Measurements from ENCODE around the gene GP5.

The GP5 gene, protein sequence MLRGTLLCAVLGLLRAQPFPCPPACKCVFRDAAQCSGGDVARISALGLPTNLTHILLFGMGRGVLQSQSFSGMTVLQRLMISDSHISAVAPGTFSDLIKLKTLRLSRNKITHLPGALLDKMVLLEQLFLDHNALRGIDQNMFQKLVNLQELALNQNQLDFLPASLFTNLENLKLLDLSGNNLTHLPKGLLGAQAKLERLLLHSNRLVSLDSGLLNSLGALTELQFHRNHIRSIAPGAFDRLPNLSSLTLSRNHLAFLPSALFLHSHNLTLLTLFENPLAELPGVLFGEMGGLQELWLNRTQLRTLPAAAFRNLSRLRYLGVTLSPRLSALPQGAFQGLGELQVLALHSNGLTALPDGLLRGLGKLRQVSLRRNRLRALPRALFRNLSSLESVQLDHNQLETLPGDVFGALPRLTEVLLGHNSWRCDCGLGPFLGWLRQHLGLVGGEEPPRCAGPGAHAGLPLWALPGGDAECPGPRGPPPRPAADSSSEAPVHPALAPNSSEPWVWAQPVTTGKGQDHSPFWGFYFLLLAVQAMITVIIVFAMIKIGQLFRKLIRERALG

DNA sequence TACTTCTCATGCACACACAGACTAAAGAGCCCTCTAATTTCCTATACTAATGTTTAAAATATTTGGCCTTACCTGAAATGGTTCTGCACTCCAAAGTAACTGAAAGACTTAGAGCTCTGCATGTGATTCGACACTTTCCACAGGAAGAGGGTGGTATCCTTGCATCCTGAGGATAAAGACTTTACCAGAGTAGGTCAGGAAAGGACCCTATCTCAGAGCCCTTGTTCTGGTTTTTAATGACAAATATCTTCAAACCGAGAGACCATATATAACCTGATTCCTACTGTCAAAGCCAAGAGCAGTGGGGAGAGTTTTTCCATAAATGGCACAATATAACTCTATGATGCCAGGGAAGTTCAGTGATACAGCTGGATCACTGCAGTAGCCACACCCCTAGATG, at the start of gene GP5:
Gene GP5 (minus strand): TSS at position 101 of the 400 bp plus-strand sequence. CDS start 984 bp downstream, outside the sequence.
- Mint-ChIP-seq H3K36me3 (ENCODE audit: insufficient read depth) (peaks cover 2% of the 10 kb centered on the region), H3K27ac (ENCODE audit: low read depth) (no peak within 1 kb of the TSS), H3K4me1 (peaks cover 40% of the 10 kb centered on the region), H3K27me3 (peaks cover 56% of the 10 kb centered on the region), H3K9me3 (no peaks in the 10 kb centered on the region), H3K4me3 (peak within 1 kb of the TSS; percentile 77)
- ATAC-seq (replicated peaks; ENCODE audit: extremely low read depth, poor library complexity, severe bottlenecking) (no peak), DNase-seq (ENCODE audit: low spot score in 2 of 2) (no peak)

DNA sequence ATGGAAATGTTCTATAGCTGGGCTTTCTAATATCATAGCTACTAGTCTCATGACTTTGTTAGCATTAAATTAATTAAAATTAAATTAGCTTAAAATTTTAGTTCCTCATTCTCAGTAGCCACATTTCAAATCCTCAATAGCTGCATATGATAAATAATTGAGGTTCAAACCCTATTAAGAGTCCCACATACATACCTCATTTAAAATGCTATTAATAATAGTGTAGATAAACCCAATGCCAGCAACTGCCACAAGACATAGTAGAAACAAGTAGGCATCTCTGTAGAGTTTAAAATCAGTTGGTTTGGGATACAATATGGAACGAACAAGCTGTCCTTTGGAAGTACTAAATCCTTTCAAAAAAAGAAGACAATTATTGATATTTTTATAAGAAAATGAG, 48.6 kb upstream of the GP5 start:
- no peaks in the 10 kb centered on the region for H3K9me3 Mint-ChIP-seq
- H3K27ac Mint-ChIP-seq (ENCODE audit: low read depth): no peak overlapping the region
- no peak overlapping the region for H3K4me3 Mint-ChIP-seq
- no peak for ATAC-seq (replicated peaks; ENCODE audit: extremely low read depth, poor library complexity, severe bottlenecking)
- H3K4me1 Mint-ChIP-seq: peaks cover 11% of the 10 kb centered on the region
- no peaks in the 10 kb centered on the region for H3K27me3 Mint-ChIP-seq
- no peak for DNase-seq (ENCODE audit: low spot score in 2 of 2)
- H3K36me3 Mint-ChIP-seq (ENCODE audit: insufficient read depth): peaks cover 45% of the 10 kb centered on the region

DNA sequence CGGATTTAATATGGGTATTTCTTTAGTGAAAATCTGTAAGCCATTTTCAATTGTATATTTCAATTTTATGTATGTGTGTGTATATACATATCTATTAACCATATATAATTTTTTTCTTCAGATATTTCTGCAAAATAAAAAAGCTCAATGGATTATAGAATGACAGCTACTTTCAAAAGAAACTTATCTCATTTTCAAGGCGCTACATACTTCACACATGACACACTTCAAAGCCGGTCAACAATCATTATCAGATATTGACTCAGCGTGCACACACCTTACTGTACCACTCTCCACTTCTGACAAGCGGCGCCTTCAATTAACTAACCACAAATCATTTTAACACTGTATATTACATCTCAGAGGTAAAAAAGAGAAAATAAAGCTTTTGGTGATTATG, 48.1 kb upstream of the GP5 start:
- Mint-ChIP-seq H3K27ac (ENCODE audit: low read depth) (no peak overlapping the region), H3K4me3 (no peak overlapping the region), H3K4me1 (peaks cover 11% of the 10 kb centered on the region), H3K9me3 (no peaks in the 10 kb centered on the region), H3K36me3 (ENCODE audit: insufficient read depth) (peaks cover 43% of the 10 kb centered on the region), H3K27me3 (no peaks in the 10 kb centered on the region)
- no peak for ATAC-seq (replicated peaks; ENCODE audit: extremely low read depth, poor library complexity, severe bottlenecking)
- no peak for DNase-seq (ENCODE audit: low spot score in 2 of 2)

DNA sequence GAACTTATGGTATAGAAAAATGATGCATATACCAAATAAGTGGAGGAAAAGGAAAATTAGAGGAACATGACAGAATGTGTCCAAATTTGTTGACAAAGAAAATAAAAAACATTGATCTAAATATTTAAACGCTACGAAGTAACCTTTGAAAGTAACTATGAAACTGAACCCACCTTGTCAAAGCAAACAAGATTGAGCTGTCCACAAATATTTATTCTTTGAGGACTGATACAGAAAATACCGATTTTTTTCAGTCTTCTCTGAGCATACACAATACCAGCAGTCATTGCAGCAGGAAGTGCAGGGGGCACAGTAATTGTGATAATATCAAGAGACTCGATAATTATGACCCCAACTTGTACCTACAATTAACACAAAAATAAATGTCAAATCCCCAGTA, 47.7 kb upstream of the GP5 start:
- ATAC-seq (replicated peaks; ENCODE audit: extremely low read depth, poor library complexity, severe bottlenecking) (no peak), DNase-seq (ENCODE audit: low spot score in 2 of 2) (no peak)
- Mint-ChIP-seq H3K27ac (ENCODE audit: low read depth) (no peak overlapping the region), H3K4me3 (no peak overlapping the region), H3K27me3 (no peaks in the 10 kb centered on the region), H3K4me1 (peaks cover 11% of the 10 kb centered on the region), H3K9me3 (no peaks in the 10 kb centered on the region), H3K36me3 (ENCODE audit: insufficient read depth) (peaks cover 44% of the 10 kb centered on the region)

DNA sequence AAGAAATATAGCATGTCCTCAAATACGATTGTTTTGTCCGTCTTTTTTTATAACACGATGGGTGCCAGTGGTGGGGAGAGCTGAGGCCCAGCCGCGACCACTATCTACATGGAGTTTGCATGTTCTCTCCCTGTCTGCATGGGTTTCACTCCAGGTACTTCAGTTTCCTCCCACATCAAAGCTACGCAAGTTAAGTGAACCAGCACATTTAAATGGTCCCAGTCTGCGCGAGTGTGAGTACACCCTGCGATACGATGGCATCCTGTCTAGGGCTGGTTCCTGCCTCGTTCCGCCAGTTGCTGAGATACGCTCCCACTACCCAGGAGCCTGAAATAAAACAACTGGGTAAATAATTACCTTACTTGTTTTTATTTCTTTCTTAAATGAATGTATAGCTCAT, 47.1 kb upstream of the GP5 start:
- no peaks in the 10 kb centered on the region for H3K9me3 Mint-ChIP-seq
- H3K4me3 Mint-ChIP-seq: no peak overlapping the region
- H3K27ac Mint-ChIP-seq (ENCODE audit: low read depth): no peak overlapping the region
- no peaks in the 10 kb centered on the region for H3K27me3 Mint-ChIP-seq
- ATAC-seq (replicated peaks; ENCODE audit: extremely low read depth, poor library complexity, severe bottlenecking): no peak
- H3K4me1 Mint-ChIP-seq: peaks cover 11% of the 10 kb centered on the region
- DNase-seq (ENCODE audit: low spot score in 2 of 2): no peak
- peaks cover 42% of the 10 kb centered on the region for H3K36me3 Mint-ChIP-seq (ENCODE audit: insufficient read depth)

DNA sequence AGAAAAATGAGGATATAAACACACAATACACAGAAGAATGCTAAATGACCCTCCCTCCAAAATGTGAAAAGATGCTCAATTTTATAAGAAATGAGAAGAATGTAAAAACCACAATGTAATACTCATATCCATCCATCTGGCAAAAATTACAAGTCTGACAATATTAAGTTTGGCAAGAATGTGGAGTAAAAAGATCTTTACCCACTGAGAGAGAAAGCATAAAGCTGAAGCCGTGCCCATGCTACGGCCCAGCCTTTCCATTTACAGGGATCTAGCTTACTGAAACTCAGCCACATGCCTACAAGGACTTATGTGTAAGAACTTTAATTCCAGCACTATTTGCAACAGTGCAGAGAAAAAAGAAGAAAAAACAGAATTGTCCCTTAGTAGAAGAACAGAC, 44.8 kb upstream of the GP5 start:
- Mint-ChIP-seq H3K27ac (ENCODE audit: low read depth) (peak overlapping the region; percentile 50), H3K4me1 (peaks cover 21% of the 10 kb centered on the region), H3K36me3 (ENCODE audit: insufficient read depth) (peaks cover 48% of the 10 kb centered on the region), H3K4me3 (no peak overlapping the region), H3K9me3 (no peaks in the 10 kb centered on the region), H3K27me3 (no peaks in the 10 kb centered on the region)
- DNase-seq (ENCODE audit: low spot score in 2 of 2): no peak
- no peak for ATAC-seq (replicated peaks; ENCODE audit: extremely low read depth, poor library complexity, severe bottlenecking)

DNA sequence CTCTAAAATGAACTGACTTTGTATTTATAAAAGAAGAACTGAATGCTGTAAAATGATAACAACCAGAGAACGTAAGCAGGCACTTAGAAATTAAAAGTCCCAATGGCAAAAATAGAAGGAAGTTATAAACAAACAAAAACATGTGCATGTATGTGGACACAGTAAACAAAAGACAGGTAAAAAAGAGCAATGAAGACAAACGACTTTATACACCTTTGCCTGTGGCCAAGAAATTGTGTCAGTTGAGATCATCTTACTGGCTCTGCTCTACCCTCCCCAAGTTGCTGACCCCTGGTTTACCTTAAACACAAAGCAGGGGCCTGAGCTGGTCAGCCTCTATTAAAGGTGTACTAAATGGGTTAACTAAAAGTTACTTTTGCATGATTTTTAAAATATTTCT, 41.7 kb upstream of the GP5 start:
- H3K9me3 Mint-ChIP-seq: no peaks in the 10 kb centered on the region
- no peak overlapping the region for H3K27ac Mint-ChIP-seq (ENCODE audit: low read depth)
- peaks cover 56% of the 10 kb centered on the region for H3K36me3 Mint-ChIP-seq (ENCODE audit: insufficient read depth)
- ATAC-seq (replicated peaks; ENCODE audit: extremely low read depth, poor library complexity, severe bottlenecking) (no peak), DNase-seq (ENCODE audit: low spot score in 2 of 2) (no peak)
- H3K27me3 Mint-ChIP-seq: no peaks in the 10 kb centered on the region
- H3K4me1 Mint-ChIP-seq: peaks cover 15% of the 10 kb centered on the region
- H3K4me3 Mint-ChIP-seq: no peak overlapping the region

DNA sequence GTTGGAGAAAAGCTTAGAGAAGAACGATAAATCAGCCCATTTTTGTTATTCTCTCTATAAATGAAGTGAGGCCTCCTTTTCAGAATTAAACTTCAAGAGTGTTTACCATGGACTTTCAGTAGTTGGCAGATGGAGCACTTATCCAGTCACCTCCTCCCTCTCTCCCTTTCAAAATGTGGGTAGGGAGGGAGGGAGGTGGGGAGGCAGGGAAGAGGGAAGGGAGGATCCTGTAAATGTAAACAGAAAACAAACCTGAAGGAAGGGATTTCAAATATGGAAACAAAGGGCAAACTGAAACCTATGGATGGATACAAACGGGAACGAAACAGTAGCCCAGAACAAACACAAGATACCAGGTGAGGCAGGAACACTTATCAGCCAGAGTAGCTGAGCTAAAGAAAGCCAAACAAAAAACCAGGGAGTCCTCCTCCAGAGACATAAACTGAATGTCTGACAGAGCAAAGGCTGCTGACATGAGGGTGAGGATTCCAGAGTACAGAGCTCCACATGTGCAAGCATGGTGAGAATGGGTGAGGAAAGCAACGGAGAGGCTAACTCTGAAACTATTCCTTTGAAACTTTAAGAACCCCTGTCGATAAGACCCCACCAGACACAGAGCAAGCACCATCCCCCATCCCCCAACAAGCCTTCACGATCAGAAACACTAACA, 41.0 kb upstream of the GP5 start:
- Mint-ChIP-seq H3K36me3 (ENCODE audit: insufficient read depth) (peaks cover 56% of the 10 kb centered on the region), H3K4me1 (peaks cover 15% of the 10 kb centered on the region), H3K27me3 (no peaks in the 10 kb centered on the region), H3K27ac (ENCODE audit: low read depth) (no peak overlapping the region), H3K4me3 (no peak overlapping the region), H3K9me3 (no peaks in the 10 kb centered on the region)
- ATAC-seq (replicated peaks; ENCODE audit: extremely low read depth, poor library complexity, severe bottlenecking): no peak
- DNase-seq (ENCODE audit: low spot score in 2 of 2): no peak

DNA sequence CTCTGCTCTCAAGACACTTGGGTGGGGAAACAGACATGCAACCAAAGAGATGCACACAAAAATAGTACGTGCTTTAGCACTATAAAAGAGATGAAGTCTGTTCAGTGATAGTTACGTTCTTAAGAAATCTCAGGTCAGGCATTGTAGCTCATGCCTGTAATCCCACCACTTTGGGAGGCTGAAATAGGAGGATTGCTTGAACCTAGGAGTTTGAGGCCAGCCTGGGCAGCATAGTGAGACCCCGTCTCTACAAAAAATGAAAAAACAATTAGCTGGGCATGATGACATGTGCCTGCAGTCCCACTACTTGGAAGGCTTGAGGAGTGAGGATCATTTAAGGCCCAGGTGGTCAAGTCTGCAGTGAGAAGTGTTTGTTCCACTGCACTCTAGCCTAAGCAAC, 35.4 kb upstream of the GP5 start:
- Mint-ChIP-seq H3K27ac (ENCODE audit: low read depth) (no peak overlapping the region), H3K36me3 (ENCODE audit: insufficient read depth) (peaks cover 59% of the 10 kb centered on the region), H3K4me3 (no peak overlapping the region), H3K27me3 (no peaks in the 10 kb centered on the region), H3K9me3 (no peaks in the 10 kb centered on the region), H3K4me1 (peaks cover 5% of the 10 kb centered on the region)
- DNase-seq (ENCODE audit: low spot score in 2 of 2) (no peak), ATAC-seq (replicated peaks; ENCODE audit: extremely low read depth, poor library complexity, severe bottlenecking) (no peak)

DNA sequence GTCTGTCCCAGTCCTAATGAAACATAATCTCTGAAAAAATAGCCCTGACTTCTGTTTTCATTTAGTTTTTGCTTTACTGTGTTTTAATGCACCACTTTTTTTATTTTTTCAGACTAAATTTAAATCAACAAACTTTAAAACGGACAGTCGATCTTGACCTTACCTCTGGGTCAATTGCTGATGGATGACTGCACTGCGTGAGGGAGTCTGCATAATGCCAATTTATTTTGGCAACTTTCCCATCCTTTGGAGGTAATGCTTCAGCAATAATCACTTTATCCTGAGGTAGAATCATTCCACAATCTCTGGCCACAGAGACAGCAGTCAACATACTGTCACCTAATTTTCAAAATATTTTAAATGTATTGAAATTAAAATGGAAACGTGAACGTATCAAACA, 32.5 kb upstream of the GP5 start:
- H3K4me1 Mint-ChIP-seq: no peaks in the 10 kb centered on the region
- H3K36me3 Mint-ChIP-seq (ENCODE audit: insufficient read depth): peaks cover 47% of the 10 kb centered on the region
- H3K9me3 Mint-ChIP-seq: no peaks in the 10 kb centered on the region
- H3K27ac Mint-ChIP-seq (ENCODE audit: low read depth): no peak overlapping the region
- H3K27me3 Mint-ChIP-seq: no peaks in the 10 kb centered on the region
- ATAC-seq (replicated peaks; ENCODE audit: extremely low read depth, poor library complexity, severe bottlenecking) (no peak), DNase-seq (ENCODE audit: low spot score in 2 of 2) (no peak)
- H3K4me3 Mint-ChIP-seq: no peak overlapping the region

DNA sequence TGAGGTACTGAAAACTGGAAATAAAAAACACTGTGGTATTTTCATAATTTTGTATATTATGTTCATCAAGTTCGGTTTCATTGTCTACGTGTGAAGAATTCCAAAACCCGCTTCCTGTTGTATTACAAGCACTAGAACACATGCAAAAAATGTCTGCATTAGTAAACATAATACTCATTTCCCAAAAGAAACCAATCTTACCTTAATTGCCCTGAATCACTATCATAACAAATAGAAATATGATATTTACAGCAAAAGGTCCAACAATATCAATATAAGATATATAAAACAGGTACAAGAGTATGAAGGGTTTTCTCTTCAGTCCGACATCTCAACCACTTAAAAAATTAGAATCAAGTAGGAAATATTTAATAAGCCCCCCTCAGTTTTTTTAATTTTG, 26.3 kb upstream of the GP5 start:
- Mint-ChIP-seq H3K4me1 (no peaks in the 10 kb centered on the region), H3K36me3 (ENCODE audit: insufficient read depth) (peaks cover 37% of the 10 kb centered on the region)

DNA sequence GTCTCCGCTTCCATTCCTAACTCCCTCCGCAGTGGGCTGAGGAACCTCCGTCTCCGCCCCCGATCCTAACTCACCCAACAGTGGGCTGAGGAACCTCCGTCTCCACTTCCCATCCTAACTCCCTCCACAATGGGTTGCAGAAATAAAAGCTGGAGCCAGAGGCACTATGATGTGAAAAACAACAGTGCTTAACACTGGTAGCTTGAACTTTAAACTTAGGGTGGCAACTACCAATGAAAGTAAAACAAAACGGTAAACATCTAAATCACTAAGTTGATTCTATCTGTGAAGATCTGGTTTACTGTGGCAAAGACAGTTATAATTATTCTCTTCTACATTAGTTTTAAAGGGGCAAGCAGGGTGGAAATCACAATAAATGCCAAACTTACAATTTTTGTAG, 25.9 kb upstream of the GP5 start:
- no peak overlapping the region for H3K27ac Mint-ChIP-seq (ENCODE audit: low read depth)
- no peak overlapping the region for H3K4me3 Mint-ChIP-seq
- H3K36me3 Mint-ChIP-seq (ENCODE audit: insufficient read depth): peaks cover 37% of the 10 kb centered on the region
- no peaks in the 10 kb centered on the region for H3K9me3 Mint-ChIP-seq
- no peaks in the 10 kb centered on the region for H3K4me1 Mint-ChIP-seq
- H3K27me3 Mint-ChIP-seq: no peaks in the 10 kb centered on the region
- DNase-seq (ENCODE audit: low spot score in 2 of 2) (no peak), ATAC-seq (replicated peaks; ENCODE audit: extremely low read depth, poor library complexity, severe bottlenecking) (no peak)

More for the DNA sequence above, 26.3 kb upstream of the GP5 start:
- ATAC-seq (replicated peaks; ENCODE audit: extremely low read depth, poor library complexity, severe bottlenecking) (no peak), DNase-seq (ENCODE audit: low spot score in 2 of 2) (no peak)
- Mint-ChIP-seq H3K27ac (ENCODE audit: low read depth) (no peak overlapping the region), H3K27me3 (no peaks in the 10 kb centered on the region), H3K9me3 (no peaks in the 10 kb centered on the region), H3K4me3 (no peak overlapping the region)

DNA sequence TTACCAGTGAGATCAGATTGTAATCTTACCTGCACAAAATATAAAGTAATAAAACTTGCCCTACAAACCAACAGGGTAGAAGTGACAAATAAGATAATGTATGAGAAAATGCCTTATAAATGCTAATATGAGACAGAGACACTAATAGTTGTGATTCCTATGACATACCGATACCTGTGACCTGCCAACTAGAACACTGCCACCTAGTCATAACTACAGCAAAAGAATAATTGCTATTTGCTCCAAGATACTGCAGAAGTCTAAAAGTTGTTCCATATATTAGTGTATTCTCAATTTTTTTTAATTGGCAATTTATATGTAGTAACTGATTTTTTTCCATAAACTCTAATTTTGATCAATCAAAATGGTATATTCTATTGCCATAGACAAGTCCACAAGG, 25.3 kb upstream of the GP5 start:
- DNase-seq (ENCODE audit: low spot score in 2 of 2) (no peak), ATAC-seq (replicated peaks; ENCODE audit: extremely low read depth, poor library complexity, severe bottlenecking) (no peak)
- Mint-ChIP-seq H3K36me3 (ENCODE audit: insufficient read depth) (peaks cover 33% of the 10 kb centered on the region), H3K27me3 (no peaks in the 10 kb centered on the region), H3K4me3 (no peak overlapping the region), H3K4me1 (no peaks in the 10 kb centered on the region), H3K27ac (ENCODE audit: low read depth) (no peak overlapping the region), H3K9me3 (no peaks in the 10 kb centered on the region)
